Transverse colon (tissue), 4 donors: ENCODE measurements around the gene HIVEP3. TPM values are rescaled to one million over a fixed set of nuclear protein-coding genes. Genes with fewer than 3 reads are reported as not detected.

ENCODE experiments used
- DNase-seq: peaks from one replicate; pipeline ENCODE4 v3.0.0-alpha.2; 2019
- H3K27ac ChIP-seq, 4 donors: fragments of 200-600 bp; sonication (generic); 2 replicates each; pipeline ENCODE4 v1.5.1; 2016 to 2018; ENCODE audit warnings: inconsistent platforms in 4 of 4
- H3K27me3 ChIP-seq: fragments of 200-600 bp; sonication (generic); 2 replicates; pipeline ENCODE4 v1.5.1; 2017; ENCODE audit warnings: inconsistent platforms
- H3K36me3 ChIP-seq, 4 donors: fragments of 200-600 bp; sonication (generic); 2 replicates each; pipeline ENCODE4 v1.5.1; 2017 to 2019; ENCODE audit warnings: inconsistent platforms in 4 of 4
- H3K4me1 ChIP-seq, 4 donors: fragments of 200-600 bp; sonication (generic); 2 replicates each; pipeline ENCODE4 v1.5.1; 2017 to 2020; ENCODE audit warnings: inconsistent platforms in 4 of 4
- H3K4me3 ChIP-seq, 4 donors: fragments of 200-600 bp; sonication (generic); 1 replicate in 1 of 4; 2 replicates in 3 of 4; pipeline versions ENCODE4 v1.5.1 to v1.6.1; 2017 to 2019; ENCODE audit warnings: inconsistent platforms in 4 of 4
- H3K9me3 ChIP-seq, 2 donors: fragments of 200-600 bp; sonication (generic); 2 replicates each; pipeline ENCODE4 v1.5.1; 2017 to 2019; ENCODE audit warnings: inconsistent platforms in 2 of 2
- CTCF ChIP-seq, 5 experiments: fragments of 200-600 bp in 3 of 5; fragments of 450-650 bp in 2 of 5; sonication (generic) in 3 of 5; IDR thresholded peaks; 1 replicate in 2 of 5; 2 replicates in 3 of 5; pipeline ENCODE4 v1.5.1; 2016 to 2017; ENCODE audit warnings: antibody characterized with exemption in 5 of 5, inconsistent platforms in 3 of 5, mild to moderate bottlenecking in 2 of 5, moderate library complexity in 1 of 5
- EP300 ChIP-seq: sonication (generic); formaldehyde crosslinking; IDR thresholded peaks from one replicate; pipeline ENCODE4 v1.6.1; 2017; ENCODE audit warnings: antibody characterized with exemption, low read depth
- POLR2A ChIP-seq: fragments of 450-650 bp; IDR thresholded peaks from one replicate; pipeline ENCODE4 v1.6.1; 2016; ENCODE audit warnings: antibody characterized with exemption, mild to moderate bottlenecking, moderate library complexity
- POLR2AphosphoS5 ChIP-seq, 3 donors: sonication (generic); formaldehyde crosslinking; IDR thresholded peaks; one replicate each; pipeline ENCODE4 v1.6.1; 2016; ENCODE audit warnings: antibody characterized with exemption in 3 of 3
- WGBS, 2 donors: methylation state at CpG; one replicate each; pipeline ENCODE4 v1.1.5; 2018; ENCODE audit warnings: low coverage in 1 of 2; 5-methylcytosine and 5-hydroxymethylcytosine counted together
- in situ Hi-C, 4 donors: fragments of 200-750 bp; cut with MboI; loops; one replicate each; pipeline versions ENCODE4 v1.15.0 to v1.15.1; 2017; ENCODE audit warnings: low sequenced_read_pairs in 3 of 4, low pct_ligation_motif_present in 1 of 4, low pct_unique_long_range_greater_than_20kb in 1 of 4
- intact Hi-C: fragments of 100-400 bp; cut with DNase I; formaldehyde crosslinking; loops from one replicate; pipeline ENCODE4 v1.15.1; 2023; ENCODE audit warnings: low total_unique reads
- total RNA-seq, 4 donors: library from RNA; depleted of rRNA; stranded (reverse); fragments of >200 nt; gene quantifications; one replicate each; pipeline ENCODE4 v1.1.0, GENCODE V29; 2016

Gene HIVEP3
- total RNA-seq, 4 donors from 2014 or later, result 3.7 to 15.0 (median 5.2) TPM

- 26 to 37% methylated on average over 7 to 9 of the region's 20 CpGs for WGBS, 2 donors
- intact Hi-C loops, result no loop called here
- Histone ChIP-seq H3K27me3 (peaks cover 3% of the 10 kb centered on the region), H3K4me1 (peaks cover 31 to 48% (median 43%) of the 10 kb centered on the region in 4 donors), H3K27ac (peak overlapping the region; percentile 78 to 85 (median 80)), H3K9me3 (no peaks in the 10 kb centered on the region), H3K36me3 (no peaks in the 10 kb centered on the region), H3K4me3 (no peak overlapping the region)
- peak; percentile 37 for TF ChIP-seq POLR2A
- TF ChIP-seq POLR2AphosphoS5 (IDR thresholded peaks at IDR 0.05), result peak in 2 of 3 donors; percentile 16 to 19
- no peak for TF ChIP-seq EP300
- no peak for TF ChIP-seq CTCF (IDR thresholded peaks at IDR 0.05)
- in situ Hi-C loops, result no loop called here
- peak; percentile 92 for DNase-seq
Observed at GRCh38 chr1:41501581-41501980, 417.1 kb downstream of the HIVEP3 start.

- intact Hi-C loops (no loop called here), in situ Hi-C loops (no loop called here)
- 65% methylated on average over 7 of the region's 7 CpGs; no CpG with 5 or more reads in 1 of the 2 donors for WGBS, 2 donors
- peaks cover 38 to 54% (median 50%) of the 10 kb centered on the region in 4 donors for H3K4me1 ChIP-seq
- no peak overlapping the region for H3K4me3 ChIP-seq
- peak overlapping the region; percentile 78 to 85 (median 80) for H3K27ac ChIP-seq
- H3K9me3 ChIP-seq, result no peaks in the 10 kb centered on the region
- DNase-seq, result no peak
- H3K36me3 ChIP-seq, result no peaks in the 10 kb centered on the region
- no peak for TF ChIP-seq POLR2A
- no peak for TF ChIP-seq CTCF (IDR thresholded peaks at IDR 0.05)
- TF ChIP-seq POLR2AphosphoS5 (IDR thresholded peaks at IDR 0.05), result no peak
- no peak for TF ChIP-seq EP300
- H3K27me3 ChIP-seq, result peaks cover 9% of the 10 kb centered on the region
Observed at GRCh38 chr1:41500781-41501518, 417.8 kb downstream of the HIVEP3 start.

- H3K27ac ChIP-seq, result peak overlapping the region; percentile 78 to 85 (median 80)
- TF ChIP-seq EP300 (no peak), POLR2A (peak; percentile 55), CTCF (IDR thresholded peaks at IDR 0.05) (no peak), POLR2AphosphoS5 (IDR thresholded peaks at IDR 0.05) (peak in 1 of 3 donors; percentile 54)
- H3K9me3 ChIP-seq, result no peaks in the 10 kb centered on the region
- H3K36me3 ChIP-seq, result no peaks in the 10 kb centered on the region
- intact Hi-C loops (no loop called here), in situ Hi-C loops (no loop called here)
- H3K27me3 ChIP-seq, result peaks cover 13% of the 10 kb centered on the region
- DNase-seq, result peak; percentile 86
- 49% methylated on average over 8 of the region's 10 CpGs; no CpG with 5 or more reads in 1 of the 2 donors for WGBS, 2 donors
- H3K4me1 ChIP-seq, result peaks cover 39 to 58% (median 54%) of the 10 kb centered on the region in 4 donors
- H3K4me3 ChIP-seq, result no peak overlapping the region
Observed at GRCh38 chr1:41500378-41500777, 418.3 kb downstream of the HIVEP3 start.

GRCh38 chr1:41499591-41499990 lies 419.1 kb downstream of the HIVEP3 start:
- Histone ChIP-seq H3K9me3 (no peaks in the 10 kb centered on the region), H3K4me3 (no peak overlapping the region), H3K27me3 (peaks cover 13% of the 10 kb centered on the region), H3K4me1 (peaks cover 39 to 63% (median 54%) of the 10 kb centered on the region in 4 donors), H3K27ac (peak overlapping the region in 3 of 4 donors; percentile 78 to 85 (median 79)), H3K36me3 (no peaks in the 10 kb centered on the region)
- TF ChIP-seq CTCF (IDR thresholded peaks at IDR 0.05), result no peak
- TF ChIP-seq EP300, result no peak
- no peak for TF ChIP-seq POLR2A
- no peak for TF ChIP-seq POLR2AphosphoS5 (IDR thresholded peaks at IDR 0.05)
- DNase-seq, result no peak
- 43 to 62% methylated on average over 1 to 2 of the region's 2 CpGs for WGBS, 2 donors
- intact Hi-C loops, result no loop called here
- in situ Hi-C loops, result no loop called here
